Neural cell (in vitro differentiated cells): Measurements from ENCODE around the gene PLET1.

Source experiments
- CTCF ChIP-seq: fragments of 450-650 bp; IDR thresholded peaks from 2 replicates; pipeline ENCODE4 v1.5.1; 2014; ENCODE audit warnings: antibody characterized with exemption, mild to moderate bottlenecking, moderate library complexity; ENCODE audit not compliant: poor library complexity, severe bottlenecking
- EP300 ChIP-seq: fragments of 450-650 bp; conservative IDR thresholded peaks from 2 replicates; pipeline ENCODE4 v1.6.1; 2014; ENCODE audit warnings: antibody characterized with exemption, mild to moderate bottlenecking, moderate library complexity; ENCODE audit not compliant: poor library complexity, severe bottlenecking
- RAD21 ChIP-seq: fragments of 450-650 bp; conservative IDR thresholded peaks from 2 replicates; pipeline ENCODE4 v1.6.1; 2014; ENCODE audit warnings: antibody characterized with exemption, mild to moderate bottlenecking, moderate library complexity

GRCh38 chr11:112253605-112254242 lies 6.9 kb downstream of the PLET1 start:
- TF ChIP-seq CTCF (no peak), RAD21 (no peak), EP300 (no peak)
